GM21447 (cell line): ENCODE measurements around the gene MYL9.
"Not testable (repeated sequence)": the region's sequence is repeated elsewhere in the genome, so short reads cannot be mapped to it uniquely, and the experiment has no call there.

Source experiments
- ATAC-seq: cut with Tn5 transposase; IDR thresholded peaks from one replicate; pipeline ENCODE4 v1.9.1; 2021; ENCODE audit not compliant: unreplicated experiment

MYL9 gene

GRCh38 chr20:36541227-36541767, at the start of gene MYL9:
TSS of gene MYL9 (plus strand) at chr20:36541519. CDS start at chr20:36544885, 3,366 bp downstream.
- ATAC-seq = no peak

DNA sequence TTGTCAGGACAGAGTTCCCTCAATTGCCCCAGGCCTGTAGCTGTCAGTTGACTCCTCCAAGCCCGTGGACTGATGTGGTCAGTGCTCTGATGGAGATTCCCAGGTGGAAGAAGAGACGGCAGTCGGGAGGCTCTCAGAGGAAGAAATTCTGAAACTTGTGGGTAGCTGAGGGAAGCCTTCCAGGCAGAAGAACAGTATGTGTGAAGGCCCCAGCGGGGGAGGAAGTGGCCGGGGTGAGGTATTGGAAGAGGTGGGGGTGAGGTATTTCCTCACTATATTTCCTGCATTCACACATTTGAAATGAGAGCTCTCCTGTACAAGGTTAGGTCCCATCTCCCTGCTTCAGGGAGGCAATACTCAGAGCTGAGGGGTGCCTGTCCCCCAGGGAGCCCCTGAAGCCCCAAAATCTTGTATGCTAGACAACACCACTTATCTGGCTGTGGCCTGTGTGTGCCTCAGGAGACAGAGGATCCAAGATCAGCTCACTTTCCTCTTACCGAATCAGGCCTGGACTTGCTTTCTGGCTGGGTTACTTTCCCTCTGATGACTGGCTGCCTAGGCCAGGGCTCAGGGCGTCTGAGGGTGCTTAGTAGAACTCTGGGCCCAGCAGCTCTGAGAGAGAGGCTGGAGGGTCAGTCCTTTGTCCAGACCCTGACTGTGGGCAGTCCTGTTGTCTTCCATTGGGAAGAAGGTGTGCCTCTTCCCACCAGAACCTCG, 49.3 kb upstream of the MYL9 start:
- peak; percentile 78 for ATAC-seq

DNA sequence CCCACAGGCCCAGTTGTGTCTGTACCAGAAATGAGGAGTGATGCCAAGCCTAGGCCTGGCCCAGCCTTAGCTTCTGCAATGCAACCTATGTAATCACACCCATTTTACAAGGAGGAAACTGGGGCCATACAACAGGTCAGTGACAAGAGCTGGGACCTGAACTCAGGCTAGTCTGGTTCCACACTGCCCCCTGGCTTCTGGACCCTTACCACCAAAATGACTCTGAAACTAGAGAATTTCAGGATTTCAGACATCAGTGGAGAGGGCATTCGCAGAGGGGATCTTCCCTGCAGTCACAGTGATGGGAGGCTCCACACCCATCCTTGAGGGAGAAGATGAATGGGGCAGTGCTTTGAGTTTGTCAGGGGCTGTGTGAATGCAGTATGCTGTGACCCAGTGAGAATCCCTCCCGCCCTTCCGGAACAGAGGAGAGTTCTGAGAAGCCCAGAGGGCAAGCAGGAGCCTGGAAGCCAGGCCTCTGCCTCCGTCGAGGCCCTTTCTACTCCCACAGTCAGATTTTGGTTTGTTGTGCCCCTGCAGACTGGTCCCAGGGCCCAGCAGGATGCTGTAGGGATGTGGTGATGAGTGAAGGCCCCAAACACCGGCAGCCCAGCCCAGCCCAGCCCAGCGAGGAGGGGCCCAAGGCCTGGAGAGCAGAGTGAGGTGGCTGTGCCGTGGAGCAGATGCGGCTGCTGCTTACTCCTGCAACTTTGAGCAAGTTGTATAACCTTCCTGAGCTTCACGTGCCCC, 48.1 kb upstream of the MYL9 start:
- ATAC-seq = no peak

DNA sequence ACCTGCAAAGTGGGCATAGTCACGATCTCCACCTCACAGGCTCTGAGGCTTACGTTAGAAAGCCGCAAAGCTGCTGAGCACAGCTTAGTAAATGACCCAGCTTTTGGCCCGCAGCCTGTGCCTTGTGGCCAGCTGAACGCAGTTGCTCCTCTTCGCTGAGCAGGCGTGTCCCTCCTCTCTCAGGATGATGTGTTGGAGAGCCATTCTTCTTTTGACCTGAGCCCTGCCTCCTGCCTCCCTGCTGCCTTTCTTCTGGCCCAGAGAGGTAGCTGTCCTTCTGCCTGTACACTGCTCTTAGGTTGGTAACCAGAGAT, 47.6 kb upstream of the MYL9 start:
- ATAC-seq = no peak

GRCh38 chr20:36496707-36497669, 44.3 kb upstream of the MYL9 start:
- ATAC-seq = no peak

DNA sequence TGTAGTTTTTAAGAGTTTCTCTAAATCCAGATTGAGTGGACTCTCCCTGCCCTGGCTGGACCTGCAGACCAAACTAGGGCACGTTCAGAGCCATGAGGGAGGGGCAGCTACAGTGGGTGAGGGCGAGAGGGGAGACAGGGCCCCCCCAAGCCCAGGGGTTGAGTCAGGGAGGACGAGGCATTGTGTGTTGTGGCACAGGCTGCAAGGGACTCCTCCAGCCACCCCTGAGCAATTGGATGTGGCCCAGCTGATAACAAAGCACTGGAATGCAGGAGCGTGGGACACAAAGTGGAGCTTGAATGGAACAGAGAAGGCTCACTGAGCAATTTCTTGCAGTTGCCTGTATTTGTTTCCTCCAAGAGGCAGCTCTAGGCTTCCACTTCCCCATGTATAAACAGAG, 43.5 kb upstream of the MYL9 start:
- ATAC-seq = no peak

GRCh38 chr20:36498386-36499179, 42.7 kb upstream of the MYL9 start:
- ATAC-seq = no peak

DNA sequence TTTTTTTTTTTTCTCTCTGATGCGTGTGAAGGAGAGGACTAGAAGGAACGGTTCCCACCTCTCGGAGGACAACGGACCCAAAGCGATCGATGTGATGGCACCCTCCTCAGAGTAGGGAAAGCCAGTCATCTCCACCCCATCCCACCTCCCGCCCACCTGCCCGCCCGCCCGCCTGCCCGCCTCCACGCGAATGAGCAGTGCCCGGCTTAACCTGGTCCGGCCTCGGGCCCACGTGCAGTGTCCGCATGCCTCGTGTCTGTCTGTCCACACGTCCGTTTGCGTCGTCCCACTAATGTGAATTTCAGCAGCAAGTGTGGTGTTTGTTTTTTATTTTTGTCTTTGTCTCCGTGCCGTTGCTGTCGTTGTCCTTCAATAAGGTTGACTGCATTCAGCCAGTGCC, 42.1 kb upstream of the MYL9 start:
- no peak for ATAC-seq

- no peak for ATAC-seq
Observed at GRCh38 chr20:36499723-36500501, 41.4 kb upstream of the MYL9 start.

- ATAC-seq = no peak
Observed at GRCh38 chr20:36501367-36502006, 39.8 kb upstream of the MYL9 start.

- ATAC-seq = no peak
Observed at GRCh38 chr20:36504295-36504694, 37.0 kb upstream of the MYL9 start.

DNA sequence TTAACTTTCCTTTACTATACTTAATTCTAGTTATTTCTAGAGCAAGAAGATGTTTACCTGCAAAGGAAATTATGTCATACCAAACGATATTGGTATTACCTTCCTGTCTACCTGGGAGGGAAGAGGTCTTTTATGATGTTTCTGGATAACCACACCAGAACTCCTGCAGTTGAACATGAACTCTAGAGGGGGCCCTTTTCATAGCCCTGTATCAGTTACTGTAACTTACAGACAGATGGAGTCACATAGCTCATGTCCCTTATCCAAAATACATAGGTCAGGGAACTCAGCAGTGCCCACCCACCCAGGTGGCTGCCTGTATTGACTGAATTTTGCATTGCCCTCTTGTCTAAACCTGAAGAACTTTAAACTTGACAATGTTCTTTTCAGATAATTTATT, 35.1 kb upstream of the MYL9 start:
- no peak for ATAC-seq

GRCh38 chr20:36507746-36508145, 33.6 kb upstream of the MYL9 start:
- ATAC-seq = no peak

- ATAC-seq = no peak
Observed at GRCh38 chr20:36519012-36519719, 22.2 kb upstream of the MYL9 start.

GRCh38 chr20:36519944-36520343, 21.4 kb upstream of the MYL9 start:
- ATAC-seq = no peak

DNA sequence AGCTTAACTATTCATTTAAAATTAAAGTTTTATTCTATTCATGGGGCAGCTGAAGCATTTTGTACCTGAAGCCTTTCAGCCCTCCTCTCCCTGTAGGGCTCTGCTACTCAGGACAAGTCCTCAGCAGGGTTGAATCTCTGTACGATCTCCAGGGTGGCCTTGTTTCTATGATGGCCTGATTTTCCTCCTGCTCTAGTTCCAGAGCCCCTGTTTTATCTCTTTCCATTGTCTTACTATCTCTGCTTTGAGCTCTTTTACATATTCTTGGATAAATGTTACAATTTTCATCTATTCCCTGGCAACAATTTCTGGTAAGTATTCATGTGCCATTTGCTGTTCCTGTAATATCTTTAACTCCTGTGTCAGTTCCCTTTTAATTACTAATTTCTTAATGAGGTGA, 19.8 kb upstream of the MYL9 start:
- ATAC-seq = no peak

- ATAC-seq = not testable (repeated sequence)
Observed at GRCh38 chr20:36522412-36522811, 18.9 kb upstream of the MYL9 start.

DNA sequence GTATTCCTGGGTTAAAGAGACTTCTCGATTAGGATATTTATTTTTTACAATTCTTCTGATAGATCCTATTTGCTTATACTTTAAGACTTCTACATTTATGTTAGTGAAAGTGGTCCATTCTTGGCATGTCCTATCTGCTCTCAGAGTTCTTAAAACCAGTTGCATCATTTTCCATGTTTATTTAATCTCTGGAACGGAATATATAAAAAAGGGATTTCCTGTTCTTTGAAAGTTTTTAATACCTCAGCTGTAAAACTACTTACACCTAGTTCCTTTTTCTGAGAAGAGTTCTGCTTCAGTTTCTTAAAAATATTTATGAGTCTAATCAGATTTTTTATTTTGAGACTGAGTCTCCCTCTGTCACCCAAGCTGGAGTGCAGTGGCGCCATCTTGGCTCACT, 18.0 kb upstream of the MYL9 start:
- ATAC-seq = no peak
